ENCODE measurements around the gene EPHA4. TPM values are rescaled to one million over a fixed set of nuclear protein-coding genes. Genes with fewer than 3 reads are reported as not detected.

EPHA4 gene
- total and polyA plus RNA-seq, 4 donors: 0.43 to 2.3 (median 1.1) TPM

DNA sequence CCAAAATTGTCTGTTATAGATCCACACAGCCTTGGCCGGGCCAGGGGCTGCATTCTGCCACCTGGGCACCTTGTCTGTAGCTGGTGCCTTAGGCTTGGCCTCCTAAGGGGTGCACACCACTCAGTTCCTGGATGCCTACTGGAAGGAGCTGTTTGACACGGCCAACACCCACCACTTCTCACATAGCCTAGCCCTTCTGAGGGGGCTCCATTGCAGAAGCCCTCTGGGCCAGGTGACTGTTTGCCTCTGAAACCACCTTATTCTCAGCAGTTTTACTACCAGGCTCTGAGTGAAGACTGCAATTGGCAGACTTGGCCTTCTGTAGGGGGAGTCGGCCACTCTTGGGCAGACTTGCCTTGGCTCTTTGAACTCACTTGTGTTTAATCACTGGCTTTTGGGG is 39.5 kb downstream of the EPHA4 start:
- TF ChIP-seq SP1 (IDR thresholded peaks at IDR 0.05) (no peak), RAD21 (IDR thresholded peaks at IDR 0.05) (no peak), HNF4G (IDR thresholded peaks at IDR 0.05) (no peak), NR2F2 (IDR thresholded peaks at IDR 0.05) (no peak), FOXA2 (IDR thresholded peaks at IDR 0.05) (no peak), JUND (IDR thresholded peaks at IDR 0.05) (no peak), RXRA (IDR thresholded peaks at IDR 0.05) (no peak), FOXA1 (IDR thresholded peaks at IDR 0.05) (no peak), YY1 (IDR thresholded peaks at IDR 0.05) (no peak), EGR1 (IDR thresholded peaks at IDR 0.05; ENCODE audit: low read depth in 2 of 2) (no peak), GABPA (IDR thresholded peaks at IDR 0.05 in 1 of 2, conservative IDR thresholded peaks at IDR 0.05 in 1 of 2) (no peak), TAF1 (conservative IDR thresholded peaks at IDR 0.05) (no peak), HNF4A (conservative IDR thresholded peaks at IDR 0.05) (no peak)
- TF ChIP-seq, protein P1, sequence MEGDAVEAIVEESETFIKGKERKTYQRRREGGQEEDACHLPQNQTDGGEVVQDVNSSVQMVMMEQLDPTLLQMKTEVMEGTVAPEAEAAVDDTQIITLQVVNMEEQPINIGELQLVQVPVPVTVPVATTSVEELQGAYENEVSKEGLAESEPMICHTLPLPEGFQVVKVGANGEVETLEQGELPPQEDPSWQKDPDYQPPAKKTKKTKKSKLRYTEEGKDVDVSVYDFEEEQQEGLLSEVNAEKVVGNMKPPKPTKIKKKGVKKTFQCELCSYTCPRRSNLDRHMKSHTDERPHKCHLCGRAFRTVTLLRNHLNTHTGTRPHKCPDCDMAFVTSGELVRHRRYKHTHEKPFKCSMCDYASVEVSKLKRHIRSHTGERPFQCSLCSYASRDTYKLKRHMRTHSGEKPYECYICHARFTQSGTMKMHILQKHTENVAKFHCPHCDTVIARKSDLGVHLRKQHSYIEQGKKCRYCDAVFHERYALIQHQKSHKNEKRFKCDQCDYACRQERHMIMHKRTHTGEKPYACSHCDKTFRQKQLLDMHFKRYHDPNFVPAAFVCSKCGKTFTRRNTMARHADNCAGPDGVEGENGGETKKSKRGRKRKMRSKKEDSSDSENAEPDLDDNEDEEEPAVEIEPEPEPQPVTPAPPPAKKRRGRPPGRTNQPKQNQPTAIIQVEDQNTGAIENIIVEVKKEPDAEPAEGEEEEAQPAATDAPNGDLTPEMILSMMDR (IDR thresholded peaks at IDR 0.05; ENCODE audit: low read depth, low read length, missing input control): no peak
- TF ChIP-seq, protein P2, sequence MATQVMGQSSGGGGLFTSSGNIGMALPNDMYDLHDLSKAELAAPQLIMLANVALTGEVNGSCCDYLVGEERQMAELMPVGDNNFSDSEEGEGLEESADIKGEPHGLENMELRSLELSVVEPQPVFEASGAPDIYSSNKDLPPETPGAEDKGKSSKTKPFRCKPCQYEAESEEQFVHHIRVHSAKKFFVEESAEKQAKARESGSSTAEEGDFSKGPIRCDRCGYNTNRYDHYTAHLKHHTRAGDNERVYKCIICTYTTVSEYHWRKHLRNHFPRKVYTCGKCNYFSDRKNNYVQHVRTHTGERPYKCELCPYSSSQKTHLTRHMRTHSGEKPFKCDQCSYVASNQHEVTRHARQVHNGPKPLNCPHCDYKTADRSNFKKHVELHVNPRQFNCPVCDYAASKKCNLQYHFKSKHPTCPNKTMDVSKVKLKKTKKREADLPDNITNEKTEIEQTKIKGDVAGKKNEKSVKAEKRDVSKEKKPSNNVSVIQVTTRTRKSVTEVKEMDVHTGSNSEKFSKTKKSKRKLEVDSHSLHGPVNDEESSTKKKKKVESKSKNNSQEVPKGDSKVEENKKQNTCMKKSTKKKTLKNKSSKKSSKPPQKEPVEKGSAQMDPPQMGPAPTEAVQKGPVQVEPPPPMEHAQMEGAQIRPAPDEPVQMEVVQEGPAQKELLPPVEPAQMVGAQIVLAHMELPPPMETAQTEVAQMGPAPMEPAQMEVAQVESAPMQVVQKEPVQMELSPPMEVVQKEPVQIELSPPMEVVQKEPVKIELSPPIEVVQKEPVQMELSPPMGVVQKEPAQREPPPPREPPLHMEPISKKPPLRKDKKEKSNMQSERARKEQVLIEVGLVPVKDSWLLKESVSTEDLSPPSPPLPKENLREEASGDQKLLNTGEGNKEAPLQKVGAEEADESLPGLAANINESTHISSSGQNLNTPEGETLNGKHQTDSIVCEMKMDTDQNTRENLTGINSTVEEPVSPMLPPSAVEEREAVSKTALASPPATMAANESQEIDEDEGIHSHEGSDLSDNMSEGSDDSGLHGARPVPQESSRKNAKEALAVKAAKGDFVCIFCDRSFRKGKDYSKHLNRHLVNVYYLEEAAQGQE (IDR thresholded peaks at IDR 0.05): no peak
- TF ChIP-seq, protein P3, sequence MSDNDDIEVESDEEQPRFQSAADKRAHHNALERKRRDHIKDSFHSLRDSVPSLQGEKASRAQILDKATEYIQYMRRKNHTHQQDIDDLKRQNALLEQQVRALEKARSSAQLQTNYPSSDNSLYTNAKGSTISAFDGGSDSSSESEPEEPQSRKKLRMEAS (IDR thresholded peaks at IDR 0.05): no peak
- TF ChIP-seq, protein P4, sequence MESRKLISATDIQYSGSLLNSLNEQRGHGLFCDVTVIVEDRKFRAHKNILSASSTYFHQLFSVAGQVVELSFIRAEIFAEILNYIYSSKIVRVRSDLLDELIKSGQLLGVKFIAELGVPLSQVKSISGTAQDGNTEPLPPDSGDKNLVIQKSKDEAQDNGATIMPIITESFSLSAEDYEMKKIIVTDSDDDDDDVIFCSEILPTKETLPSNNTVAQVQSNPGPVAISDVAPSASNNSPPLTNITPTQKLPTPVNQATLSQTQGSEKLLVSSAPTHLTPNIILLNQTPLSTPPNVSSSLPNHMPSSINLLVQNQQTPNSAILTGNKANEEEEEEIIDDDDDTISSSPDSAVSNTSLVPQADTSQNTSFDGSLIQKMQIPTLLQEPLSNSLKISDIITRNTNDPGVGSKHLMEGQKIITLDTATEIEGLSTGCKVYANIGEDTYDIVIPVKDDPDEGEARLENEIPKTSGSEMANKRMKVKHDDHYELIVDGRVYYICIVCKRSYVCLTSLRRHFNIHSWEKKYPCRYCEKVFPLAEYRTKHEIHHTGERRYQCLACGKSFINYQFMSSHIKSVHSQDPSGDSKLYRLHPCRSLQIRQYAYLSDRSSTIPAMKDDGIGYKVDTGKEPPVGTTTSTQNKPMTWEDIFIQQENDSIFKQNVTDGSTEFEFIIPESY (IDR thresholded peaks at IDR 0.05): no peak
- TF ChIP-seq, protein P5, sequence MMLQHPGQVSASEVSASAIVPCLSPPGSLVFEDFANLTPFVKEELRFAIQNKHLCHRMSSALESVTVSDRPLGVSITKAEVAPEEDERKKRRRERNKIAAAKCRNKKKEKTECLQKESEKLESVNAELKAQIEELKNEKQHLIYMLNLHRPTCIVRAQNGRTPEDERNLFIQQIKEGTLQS (IDR thresholded peaks at IDR 0.05): no peak

More for the DNA sequence above, 39.5 kb downstream of the EPHA4 start:
- no peak overlapping the region for H3K27ac ChIP-seq (ENCODE audit: low read depth in 1 of 2, low read length in 2 of 2)
- no peak overlapping the region for H3K9ac ChIP-seq (ENCODE audit: low read depth in 1 of 2, low read length in 2 of 2)
- no peaks in the 10 kb centered on the region for H3K27me3 ChIP-seq (ENCODE audit: control insufficient read depth in 4 of 4, insufficient read depth in 4 of 4, low read length in 3 of 4)
- H3K4me1 ChIP-seq (ENCODE audit: control insufficient read depth in 4 of 4, insufficient read depth in 4 of 4, low read length in 3 of 4): no peaks in the 10 kb centered on the region
- no peaks in the 10 kb centered on the region for H3K36me3 ChIP-seq (ENCODE audit: control insufficient read depth in 4 of 4, insufficient read depth in 3 of 4, low read depth in 1 of 4, low read length in 3 of 4)
- H3K9me3 ChIP-seq (ENCODE audit: control insufficient read depth in 4 of 4, low read length in 3 of 4): no peaks in the 10 kb centered on the region
- no peak overlapping the region for H3K4me3 ChIP-seq (ENCODE audit: low read depth in 1 of 3, low read length in 3 of 3)
- 87% methylated on average over 3 of the region's 3 CpGs for WGBS
- DNase-seq (ENCODE audit: low spot score): no peak

All from liver (tissue), 9 donors.